ENCODE data around the gene ZFAND3.

DNA sequence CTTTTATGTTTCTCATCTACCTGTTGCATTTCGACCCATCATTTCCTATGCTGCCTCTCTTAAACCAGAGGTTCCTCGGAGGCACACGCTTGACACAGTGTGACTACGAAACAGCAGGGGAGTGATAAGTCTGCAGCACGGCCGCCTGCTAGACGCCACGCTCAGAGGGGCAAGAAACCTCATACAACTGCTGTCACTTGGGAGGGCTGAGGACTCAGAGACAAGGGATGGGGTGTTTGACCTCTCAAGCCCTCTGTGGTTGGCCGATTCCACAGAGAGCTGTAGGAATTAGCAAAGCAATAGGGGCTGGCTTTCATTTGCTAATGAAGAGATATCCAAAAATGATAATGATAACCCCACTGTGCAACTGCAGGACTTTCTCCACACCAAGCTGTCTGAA, 372.5 kb downstream of the ZFAND3 start:
- TF ChIP-seq POLR2A (IDR thresholded peaks at IDR 0.05), result no peak
- TF ChIP-seq, protein P1, sequence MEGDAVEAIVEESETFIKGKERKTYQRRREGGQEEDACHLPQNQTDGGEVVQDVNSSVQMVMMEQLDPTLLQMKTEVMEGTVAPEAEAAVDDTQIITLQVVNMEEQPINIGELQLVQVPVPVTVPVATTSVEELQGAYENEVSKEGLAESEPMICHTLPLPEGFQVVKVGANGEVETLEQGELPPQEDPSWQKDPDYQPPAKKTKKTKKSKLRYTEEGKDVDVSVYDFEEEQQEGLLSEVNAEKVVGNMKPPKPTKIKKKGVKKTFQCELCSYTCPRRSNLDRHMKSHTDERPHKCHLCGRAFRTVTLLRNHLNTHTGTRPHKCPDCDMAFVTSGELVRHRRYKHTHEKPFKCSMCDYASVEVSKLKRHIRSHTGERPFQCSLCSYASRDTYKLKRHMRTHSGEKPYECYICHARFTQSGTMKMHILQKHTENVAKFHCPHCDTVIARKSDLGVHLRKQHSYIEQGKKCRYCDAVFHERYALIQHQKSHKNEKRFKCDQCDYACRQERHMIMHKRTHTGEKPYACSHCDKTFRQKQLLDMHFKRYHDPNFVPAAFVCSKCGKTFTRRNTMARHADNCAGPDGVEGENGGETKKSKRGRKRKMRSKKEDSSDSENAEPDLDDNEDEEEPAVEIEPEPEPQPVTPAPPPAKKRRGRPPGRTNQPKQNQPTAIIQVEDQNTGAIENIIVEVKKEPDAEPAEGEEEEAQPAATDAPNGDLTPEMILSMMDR (IDR thresholded peaks at IDR 0.05), result no peak
